Hepatocyte (in vitro differentiated cells): ENCODE results near the gene PLCD1. TPM values are rescaled to one million over a fixed set of nuclear protein-coding genes. Genes with fewer than 3 reads are reported as not detected.
"Not testable (repeated sequence)": the region's sequence is repeated elsewhere in the genome, so short reads cannot be mapped to it uniquely, and the experiment has no call there.

Source experiments
- DNase-seq: peaks from one replicate; pipeline ENCODE4 v3.0.0-alpha.2; 2016; ENCODE audit warnings: low spot score
- H2AFZ ChIP-seq: fragments of 200-600 bp; sonication (generic); 2 replicates; pipeline ENCODE4 v1.6.0; 2016; ENCODE audit warnings: antibody characterized with exemption, mild to moderate bottlenecking
- H3K27ac ChIP-seq: fragments of 200-600 bp; sonication (generic); 2 replicates; pipeline ENCODE4 v1.5.1; 2016; ENCODE audit warnings: mild to moderate bottlenecking
- H3K27me3 ChIP-seq: fragments of 200-600 bp; sonication (generic); 2 replicates; pipeline ENCODE4 v1.6.1; 2016
- H3K36me3 ChIP-seq: fragments of 200-600 bp; sonication (generic); replicated peaks from 2 replicates; pipeline ENCODE4 v1.5.1; 2016; ENCODE audit warnings: low read depth; ENCODE audit not compliant: insufficient read depth
- H3K4me1 ChIP-seq: fragments of 200-600 bp; sonication (generic); 2 replicates; pipeline ENCODE4 v1.5.1; 2016; ENCODE audit warnings: mild to moderate bottlenecking, moderate library complexity; ENCODE audit not compliant: insufficient read depth
- H3K4me2 ChIP-seq: fragments of 200-600 bp; sonication (generic); 2 replicates; pipeline ENCODE4 v1.6.0; 2016
- H3K4me3 ChIP-seq: fragments of 200-600 bp; sonication (generic); 2 replicates; pipeline ENCODE4 v1.5.1; 2016; ENCODE audit warnings: mild to moderate bottlenecking
- H3K79me2 ChIP-seq: fragments of 200-600 bp; sonication (generic); 2 replicates; pipeline ENCODE4 v1.6.0; 2017; ENCODE audit warnings: mild to moderate bottlenecking
- H3K9me2 ChIP-seq: fragments of 200-600 bp; sonication (generic); replicated peaks from 2 replicates; pipeline ENCODE4 v1.6.0; 2017; ENCODE audit warnings: mild to moderate bottlenecking; ENCODE audit not compliant: insufficient read depth
- H3K9me3 ChIP-seq: fragments of 200-600 bp; sonication (generic); 2 replicates; pipeline ENCODE4 v1.5.1; 2016; ENCODE audit warnings: low read depth, mild to moderate bottlenecking
- H4K20me1 ChIP-seq: fragments of 200-600 bp; sonication (generic); 2 replicates; pipeline ENCODE4 v1.6.0; 2016; ENCODE audit warnings: mild to moderate bottlenecking; ENCODE audit not compliant: insufficient read depth, poor library complexity, severe bottlenecking
- CTCF ChIP-seq: fragments of 200-600 bp; sonication (generic); IDR thresholded peaks from 2 replicates; pipeline ENCODE4 v1.5.1; 2016; ENCODE audit warnings: antibody characterized with exemption, mild to moderate bottlenecking; ENCODE audit not compliant: poor library complexity
- EZH2 ChIP-seq: fragments of 200-600 bp; sonication (generic); IDR thresholded peaks from 2 replicates; pipeline ENCODE4 v1.6.1; 2016; ENCODE audit warnings: antibody characterized with exemption, mild to moderate bottlenecking, borderline replicate concordance
- EZH2phosphoT487 ChIP-seq: fragments of 200-600 bp; sonication (generic); IDR thresholded peaks from one replicate; pipeline ENCODE4 v1.6.1; 2018; ENCODE audit warnings: antibody characterized with exemption, mild to moderate bottlenecking, low read depth, moderate library complexity; ENCODE audit not compliant: unreplicated experiment, severe bottlenecking
- WGBS: methylation state at CpG from one replicate; pipeline ENCODE4 v1.1.6; 2016; ENCODE audit warnings: low lambda C conversion rate; ENCODE audit errors: missing lambda C conversion rate; 5-methylcytosine and 5-hydroxymethylcytosine counted together
- polyA plus RNA-seq: library from polyadenylated mRNA; unstranded; fragments of >200 nt; fragmentation: Nextera tagmentation; extraction: Ambion mirVana; gene quantifications from 2 replicates; pipeline ENCODE4 v1.2.1, GENCODE V29; 2016
- total RNA-seq: library from RNA; depleted of rRNA; stranded (reverse); fragments of >200 nt; gene quantifications from 2 replicates; pipeline ENCODE4 v1.2.3, GENCODE V29; 2014

PLCD1 gene
- 17.1 and 22.6 TPM in 2 replicates for total RNA-seq
- polyA plus RNA-seq = 21.7 and 24.8 TPM in 2 replicates

GRCh38 chr3:38029400-38030125 is at the start of gene PLCD1:
TSS of gene PLCD1 (minus strand) at chr3:38029642. CDS start at chr3:38029539, 103 bp downstream.
- H4K20me1 ChIP-seq = no peaks in the 10 kb centered on the region
- no peak for TF ChIP-seq CTCF
- no peak for TF ChIP-seq EZH2phosphoT487
- TF ChIP-seq EZH2 = no peak
- no peaks in the 10 kb centered on the region for H3K9me2 ChIP-seq
- H3K27me3 ChIP-seq = no peaks in the 10 kb centered on the region
- peak; percentile 89 for DNase-seq
- H3K4me1 ChIP-seq = peaks cover 9% of the 10 kb centered on the region
- H3K27ac ChIP-seq = peak within 1 kb of the TSS; percentile 83
- H3K4me2 ChIP-seq = peak within 1 kb of the TSS; percentile 89
- peak within 1 kb of the TSS; percentile 17 for H3K4me3 ChIP-seq
- H2AFZ ChIP-seq = peak within 1 kb of the TSS; percentile 24
- no peaks in the 10 kb centered on the region for H3K36me3 ChIP-seq
- no peaks in the 10 kb centered on the region for H3K9me3 ChIP-seq
- 2% methylated on average over 33 of the region's 75 CpGs for WGBS
- no peaks in the 10 kb centered on the region for H3K79me2 ChIP-seq

GRCh38 chr3:38077073-38077472 is 47.6 kb upstream of the PLCD1 start:
- not testable (repeated sequence) for H3K36me3 ChIP-seq

GRCh38 chr3:38070013-38070412 is 40.6 kb upstream of the PLCD1 start:
- DNase-seq = no peak
- WGBS = 67% methylated on average over 2 of the region's 2 CpGs
- H4K20me1 ChIP-seq = no peaks in the 10 kb centered on the region
- no peak overlapping the region for H3K4me3 ChIP-seq
- no peaks in the 10 kb centered on the region for H3K79me2 ChIP-seq
- H3K36me3 ChIP-seq = no peaks in the 10 kb centered on the region
- H3K4me1 ChIP-seq = no peaks in the 10 kb centered on the region
- no peaks in the 10 kb centered on the region for H3K9me3 ChIP-seq
- H3K27ac ChIP-seq = no peak overlapping the region
- no peak for TF ChIP-seq CTCF
- TF ChIP-seq EZH2phosphoT487 = no peak
- no peak for TF ChIP-seq EZH2
- H3K9me2 ChIP-seq = no peaks in the 10 kb centered on the region
- no peaks in the 10 kb centered on the region for H3K27me3 ChIP-seq
- H3K4me2 ChIP-seq = no peak overlapping the region
- no peak overlapping the region for H2AFZ ChIP-seq

More at GRCh38 chr3:38077073-38077472, 47.6 kb upstream of the PLCD1 start:
- H3K9me3 ChIP-seq, H3K4me3 ChIP-seq, H3K27ac ChIP-seq, H2AFZ ChIP-seq, H4K20me1 ChIP-seq, H3K4me2 ChIP-seq, H3K79me2 ChIP-seq, H3K4me1 ChIP-seq, DNase-seq, H3K9me2 ChIP-seq, H3K27me3 ChIP-seq: not testable (repeated sequence)
- WGBS = 50% methylated on average over 3 of the region's 3 CpGs

- no peaks in the 10 kb centered on the region for H3K36me3 ChIP-seq
- H3K9me3 ChIP-seq = no peaks in the 10 kb centered on the region
- DNase-seq = peak; percentile 54
- H3K27me3 ChIP-seq = no peaks in the 10 kb centered on the region
- TF ChIP-seq EZH2 (no peak), EZH2phosphoT487 (no peak), CTCF (no peak)
- H3K4me2 ChIP-seq = no peak overlapping the region
- H3K4me1 ChIP-seq = no peaks in the 10 kb centered on the region
- H3K4me3 ChIP-seq = no peak overlapping the region
- H3K79me2 ChIP-seq = no peaks in the 10 kb centered on the region
- no peaks in the 10 kb centered on the region for H3K9me2 ChIP-seq
- no peaks in the 10 kb centered on the region for H4K20me1 ChIP-seq
- H3K27ac ChIP-seq = no peak overlapping the region
- no peak overlapping the region for H2AFZ ChIP-seq
- WGBS = 86% methylated on average over 6 of the region's 6 CpGs
Measured at GRCh38 chr3:38067508-38068233, 38.2 kb upstream of the PLCD1 start.

- WGBS = over 99% methylated on average over 11 of the region's 32 CpGs
- H4K20me1 ChIP-seq, H2AFZ ChIP-seq, H3K9me3 ChIP-seq, H3K4me2 ChIP-seq, H3K27me3 ChIP-seq, H3K9me2 ChIP-seq, H3K79me2 ChIP-seq, H3K4me3 ChIP-seq, H3K36me3 ChIP-seq, H3K27ac ChIP-seq, DNase-seq, H3K4me1 ChIP-seq: not testable (repeated sequence)
Measured at GRCh38 chr3:38064453-38064852, 35.0 kb upstream of the PLCD1 start.
